H9 (cell line): ENCODE results near the gene NDUFA11. TPM values are rescaled to one million over a fixed set of nuclear protein-coding genes. Genes with fewer than 3 reads are reported as not detected.

Source experiments
- DNase-seq: peaks from one replicate; pipeline ENCODE4 v3.0.0-alpha.2; 2017
- H2AFZ ChIP-seq: one replicate; pipeline ENCODE4 v1.6.1; 2013; ENCODE audit warnings: mild to moderate bottlenecking, low read length, control low read depth, moderate library complexity
- H2AK5ac ChIP-seq: 2 replicates; pipeline ENCODE4 v1.6.1; 2013; ENCODE audit warnings: low read length, control low read depth, mixed read lengths; ENCODE audit not compliant: insufficient read length
- H2BK120ac ChIP-seq: one replicate; pipeline ENCODE4 v1.6.1; 2013; ENCODE audit warnings: low read depth, mild to moderate bottlenecking, low read length, control low read depth, inconsistent platforms; ENCODE audit not compliant: poor library complexity, severe bottlenecking
- H2BK12ac ChIP-seq: 2 replicates; pipeline ENCODE4 v1.6.1; 2013; ENCODE audit warnings: low read length, control low read depth, mixed read lengths, low read depth; ENCODE audit not compliant: insufficient read length
- H2BK15ac ChIP-seq: 2 replicates; pipeline ENCODE4 v1.6.1; 2013; ENCODE audit warnings: low read depth, low read length, control low read depth
- H2BK20ac ChIP-seq: one replicate; pipeline ENCODE4 v1.6.1; 2013; ENCODE audit warnings: low read depth, mild to moderate bottlenecking, low read length, control low read depth, inconsistent platforms; ENCODE audit not compliant: poor library complexity, severe bottlenecking
- H2BK5ac ChIP-seq: 2 replicates; pipeline ENCODE4 v1.6.1; 2013; ENCODE audit warnings: low read length, control low read depth, mixed read lengths; ENCODE audit not compliant: insufficient read length
- H3K14ac ChIP-seq: 2 replicates; pipeline ENCODE4 v1.6.1; 2013; ENCODE audit warnings: low read length, control low read depth; ENCODE audit not compliant: insufficient read depth
- H3K18ac ChIP-seq: 2 replicates; pipeline ENCODE4 v1.6.1; 2013; ENCODE audit warnings: low read depth, mild to moderate bottlenecking, mixed read lengths, low read length, control low read depth; ENCODE audit not compliant: insufficient read length
- H3K23ac ChIP-seq: 2 replicates; pipeline ENCODE4 v1.6.1; 2013; ENCODE audit warnings: low read length, control low read depth, mixed read lengths, low read depth; ENCODE audit not compliant: insufficient read length
- H3K23me2 ChIP-seq: 2 replicates; pipeline ENCODE4 v1.6.1; 2013; ENCODE audit warnings: low read depth, mild to moderate bottlenecking, mixed read lengths, low read length, control low read depth; ENCODE audit not compliant: insufficient read length, poor library complexity, severe bottlenecking
- H3K27ac ChIP-seq: 2 replicates; pipeline ENCODE4 v1.5.1; 2013; ENCODE audit warnings: low read length, control low read depth, mixed read lengths, low read depth; ENCODE audit not compliant: insufficient read length
- H3K27me3 ChIP-seq: 2 replicates; pipeline ENCODE4 v1.6.1; 2013; ENCODE audit warnings: low read length, control low read depth, inconsistent platforms; ENCODE audit not compliant: insufficient read depth
- H3K4ac ChIP-seq: 2 replicates; pipeline ENCODE4 v1.6.1; 2013; ENCODE audit warnings: low read depth, mild to moderate bottlenecking, control low read depth, inconsistent platforms, low read length, moderate library complexity
- H3K4me1 ChIP-seq: 2 replicates; pipeline ENCODE4 v1.6.1; 2013; ENCODE audit warnings: low read length, control low read depth, inconsistent platforms; ENCODE audit not compliant: insufficient read depth
- H3K4me2 ChIP-seq: 2 replicates; pipeline ENCODE4 v1.6.1; 2013; ENCODE audit warnings: low read length, control low read depth, mixed read lengths; ENCODE audit not compliant: insufficient read length, insufficient read depth
- H3K56ac ChIP-seq: 2 replicates; pipeline ENCODE4 v1.6.1; 2013; ENCODE audit warnings: low read depth, mild to moderate bottlenecking, mixed read lengths, low read length, control low read depth; ENCODE audit not compliant: insufficient read length
- H3K79me1 ChIP-seq: 2 replicates; pipeline ENCODE4 v1.6.1; 2013; ENCODE audit warnings: low read depth, mild to moderate bottlenecking, moderate library complexity, low read length, control low read depth, inconsistent platforms; ENCODE audit not compliant: insufficient read depth, poor library complexity, severe bottlenecking
- H3K79me2 ChIP-seq: 2 replicates; pipeline ENCODE4 v1.6.1; 2013; ENCODE audit warnings: low read length, control low read depth, inconsistent platforms; ENCODE audit not compliant: insufficient read depth
- H3K9ac ChIP-seq: 2 replicates; pipeline ENCODE4 v1.6.1; 2013; ENCODE audit warnings: low read length, control low read depth, mixed read lengths; ENCODE audit not compliant: insufficient read length; ENCODE audit errors: extremely low read depth
- H3K9me3 ChIP-seq: one replicate; pipeline ENCODE4 v1.6.1; 2013; ENCODE audit warnings: low read depth, low read length, inconsistent platforms; ENCODE audit not compliant: control insufficient read depth
- H3T11ph ChIP-seq: one replicate; pipeline ENCODE4 v1.6.1; 2013; ENCODE audit warnings: mild to moderate bottlenecking, low read length, control low read depth, inconsistent platforms
- H4K20me1 ChIP-seq: one replicate; pipeline ENCODE4 v1.6.1; 2013; ENCODE audit not compliant: control insufficient read depth, insufficient read length, insufficient read depth
- H4K5ac ChIP-seq: 2 replicates; pipeline ENCODE4 v1.6.1; 2013; ENCODE audit warnings: low read depth, mild to moderate bottlenecking, mixed read lengths, low read length, control low read depth; ENCODE audit not compliant: insufficient read length
- H4K8ac ChIP-seq: replicated peaks from 2 replicates; pipeline ENCODE4 v1.6.1; 2013; ENCODE audit warnings: low read length, control low read depth, mixed read lengths, low read depth; ENCODE audit not compliant: insufficient read length
- H4K91ac ChIP-seq: 2 replicates; pipeline ENCODE4 v1.6.1; 2013; ENCODE audit warnings: low read depth, mild to moderate bottlenecking, moderate library complexity, mixed read lengths, low read length, control low read depth; ENCODE audit not compliant: insufficient read length
- H3K27ac Mint-ChIP-seq, 3 experiments: 2 replicates in 2 of 3; 3 replicates in 1 of 3; pipeline ENCODE4 v1.8.0; 2020 to 2021; ENCODE audit warnings: mixed read lengths in 3 of 3, mild to moderate bottlenecking in 1 of 3, moderate library complexity in 1 of 3
- H3K27me3 Mint-ChIP-seq: 2 replicates; pipeline ENCODE4 v1.8.0; 2021; ENCODE audit warnings: low read depth, mild to moderate bottlenecking, moderate library complexity, mixed read lengths
- H3K36me3 Mint-ChIP-seq, 3 experiments: 2 replicates in 2 of 3; 3 replicates in 1 of 3; pipeline ENCODE4 v1.8.0; 2020 to 2021; ENCODE audit warnings: low read depth in 3 of 3, mixed read lengths in 3 of 3; ENCODE audit not compliant: insufficient read depth in 1 of 3
- H3K4me1 Mint-ChIP-seq, 2 experiments: 2 replicates each; pipeline ENCODE4 v1.8.0; 2020; ENCODE audit warnings: mixed read lengths in 2 of 2
- H3K4me3 Mint-ChIP-seq, 2 experiments: 2 replicates in 1 of 2; 3 replicates in 1 of 2; pipeline ENCODE4 v1.8.0; 2020 to 2021; ENCODE audit warnings: mild to moderate bottlenecking in 2 of 2, mixed read lengths in 2 of 2, moderate library complexity in 1 of 2
- H3K9me3 Mint-ChIP-seq, 2 experiments: 2 replicates in 1 of 2; 3 replicates in 1 of 2; pipeline ENCODE4 v1.8.0; 2020; ENCODE audit warnings: mild to moderate bottlenecking in 2 of 2, mixed read lengths in 2 of 2, moderate library complexity in 1 of 2
- CTCF ChIP-seq: fragments of 200-600 bp; sonication (generic); conservative IDR thresholded peaks from 3 replicates; pipeline ENCODE4 v1.8.0; 2021; ENCODE audit warnings: antibody characterized with exemption, mild to moderate bottlenecking
- WGBS: extraction: QIAGEN DNeasy Blood & Tissue Kit; methylation state at CpG from one replicate; pipeline ENCODE4 v1.1.7; 2013; ENCODE audit warnings: missing lambda C conversion rate, low lambda C conversion rate, mixed read lengths; ENCODE audit not compliant: insufficient read length; ENCODE audit errors: extremely low coverage; 5-methylcytosine and 5-hydroxymethylcytosine counted together
- total RNA-seq: library from RNA; stranded (reverse); gene quantifications from 2 replicates; pipeline ENCODE4 v1.2.1, GENCODE V29; 2021

The NDUFA11 gene
- total RNA-seq, 1 experiment from 2014 or later = 282 TPM

DNA sequence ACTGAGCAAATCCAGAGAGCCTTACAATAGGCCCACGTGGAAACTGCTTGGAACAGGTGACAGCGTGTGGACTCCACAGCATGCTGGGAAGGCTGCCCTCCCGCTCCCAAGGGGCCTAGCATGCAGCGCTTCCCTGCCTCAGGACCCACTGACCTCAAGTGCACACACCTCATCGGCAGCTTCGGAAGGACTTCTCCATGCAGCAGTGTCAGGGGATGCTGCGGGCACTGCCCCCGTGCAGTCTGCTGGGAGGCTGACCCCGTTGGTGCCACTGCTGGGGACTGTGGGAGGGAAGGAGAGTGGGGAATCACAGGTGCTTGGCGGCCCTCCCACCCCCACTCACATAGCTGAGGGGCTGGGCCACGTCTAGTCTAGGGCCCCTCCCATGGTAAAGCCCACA is 27.7 kb upstream of the NDUFA11 start:
- no peak overlapping the region for H3K27ac Mint-ChIP-seq
- no CpG with 5 or more reads among the region's 11 CpGs for WGBS
- H2AK5ac ChIP-seq = no peak overlapping the region

More for the DNA sequence above, 27.7 kb upstream of the NDUFA11 start:
- Histone ChIP-seq H4K8ac (no peak overlapping the region), H3K27ac (no peak overlapping the region), H3K23ac (no peak overlapping the region), H3K9ac (no peak overlapping the region), H3K27me3 (no peaks in the 10 kb centered on the region), H4K91ac (no peak overlapping the region), H2BK5ac (no peak overlapping the region), H3K4me1 (no peaks in the 10 kb centered on the region), H3T11ph (no peak overlapping the region), H3K18ac (no peak overlapping the region), H2AFZ (no peak overlapping the region), H2BK12ac (no peak overlapping the region), H2BK120ac (no peak overlapping the region), H2BK20ac (no peak overlapping the region), H4K20me1 (no peaks in the 10 kb centered on the region), H3K4ac (no peak overlapping the region), H3K79me2 (no peaks in the 10 kb centered on the region), H3K23me2 (no peaks in the 10 kb centered on the region), H3K79me1 (no peaks in the 10 kb centered on the region), H2BK15ac (no peak overlapping the region), H3K9me3 (no peaks in the 10 kb centered on the region), H3K4me2 (no peak overlapping the region), H3K56ac (no peak overlapping the region), H3K14ac (no peak overlapping the region), H4K5ac (no peak overlapping the region)
- DNase-seq = no peak
- no peaks in the 10 kb centered on the region; the same call in 1 of the 2 replicates for H3K27me3 Mint-ChIP-seq
- H3K9me3 Mint-ChIP-seq = no peaks in the 10 kb centered on the region
- peaks cover 20 to 76% (median 69%) of the 10 kb centered on the region in 3 experiments for H3K36me3 Mint-ChIP-seq
- H3K4me1 Mint-ChIP-seq = peaks cover 0 to 5% of the 10 kb centered on the region in 2 experiments; a peak in 1 of 4 replicates
- TF ChIP-seq CTCF = no peak
- no peak overlapping the region for H3K4me3 Mint-ChIP-seq
